ENCODE measurements around the gene PDXDC1.
A peak's percentile ranks its signal among the peaks of the same experiment; 100 is the strongest.
"Not testable (repeated sequence)": the region's sequence is repeated elsewhere in the genome, so short reads cannot be mapped to it uniquely, and the experiment has no call there.

Gene PDXDC1

DNA sequence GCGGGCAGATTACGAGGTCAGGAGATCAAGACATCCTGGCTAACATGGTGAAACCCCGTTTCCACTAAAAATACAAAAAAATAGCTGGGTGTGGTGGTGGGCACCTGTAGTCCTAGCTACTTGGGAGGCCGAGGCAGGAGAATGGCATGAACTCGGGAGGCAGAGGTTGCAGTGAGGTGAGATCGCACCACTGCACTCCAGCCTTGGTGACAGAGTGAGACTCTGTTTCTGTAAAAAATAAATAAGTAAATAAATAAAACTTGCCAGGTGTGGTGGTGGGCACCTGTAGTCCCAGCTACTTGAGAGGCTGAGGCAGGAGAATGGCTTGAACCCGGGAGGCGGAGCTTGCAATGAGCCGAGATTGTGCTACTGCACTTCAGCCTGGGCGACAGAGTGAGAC is 38.1 kb downstream of the PDXDC1 start:
- DNase-seq (ENCODE audit: low read depth) = not testable (repeated sequence)

DNA sequence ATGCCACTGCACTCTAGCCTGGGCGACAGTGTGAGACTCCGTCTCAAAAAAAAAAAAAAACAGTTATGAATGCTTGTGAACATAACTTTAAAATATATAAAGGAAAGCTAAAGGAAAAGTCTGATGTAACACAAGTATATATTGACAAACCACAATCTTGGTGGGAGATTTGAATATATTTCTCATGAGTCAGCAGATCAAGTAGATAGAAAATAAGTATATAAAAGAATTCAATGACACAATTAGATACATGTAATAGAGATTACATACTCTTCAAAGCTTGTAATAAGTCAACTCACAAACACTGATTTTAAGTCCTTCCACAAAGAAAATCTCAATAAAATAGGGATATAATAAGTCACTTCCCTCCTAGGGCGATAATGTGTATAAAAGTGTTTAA is 40.8 kb downstream of the PDXDC1 start:
- not testable (repeated sequence) for DNase-seq (ENCODE audit: low read depth)

DNA sequence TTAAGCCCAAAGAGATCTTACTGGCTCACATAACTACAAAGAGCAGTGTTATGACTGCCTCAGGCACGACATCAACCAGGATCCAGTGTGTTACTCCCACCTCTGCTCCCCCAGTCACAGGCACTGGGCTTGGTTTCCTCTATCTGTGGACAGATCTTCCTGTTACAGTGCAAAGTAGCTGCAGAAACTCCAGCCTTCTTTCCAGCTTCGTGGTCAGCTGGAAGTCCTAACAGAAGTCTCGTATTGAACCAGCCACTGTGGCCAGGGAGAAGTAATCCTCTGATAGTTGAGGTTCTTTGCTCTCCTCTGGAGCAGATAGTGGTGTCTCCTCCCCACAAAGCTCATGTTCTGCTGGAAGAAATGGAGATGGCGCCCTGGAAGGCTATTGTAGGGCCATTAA is 41.5 kb downstream of the PDXDC1 start:
- not testable (repeated sequence) for DNase-seq (ENCODE audit: low read depth)

DNA sequence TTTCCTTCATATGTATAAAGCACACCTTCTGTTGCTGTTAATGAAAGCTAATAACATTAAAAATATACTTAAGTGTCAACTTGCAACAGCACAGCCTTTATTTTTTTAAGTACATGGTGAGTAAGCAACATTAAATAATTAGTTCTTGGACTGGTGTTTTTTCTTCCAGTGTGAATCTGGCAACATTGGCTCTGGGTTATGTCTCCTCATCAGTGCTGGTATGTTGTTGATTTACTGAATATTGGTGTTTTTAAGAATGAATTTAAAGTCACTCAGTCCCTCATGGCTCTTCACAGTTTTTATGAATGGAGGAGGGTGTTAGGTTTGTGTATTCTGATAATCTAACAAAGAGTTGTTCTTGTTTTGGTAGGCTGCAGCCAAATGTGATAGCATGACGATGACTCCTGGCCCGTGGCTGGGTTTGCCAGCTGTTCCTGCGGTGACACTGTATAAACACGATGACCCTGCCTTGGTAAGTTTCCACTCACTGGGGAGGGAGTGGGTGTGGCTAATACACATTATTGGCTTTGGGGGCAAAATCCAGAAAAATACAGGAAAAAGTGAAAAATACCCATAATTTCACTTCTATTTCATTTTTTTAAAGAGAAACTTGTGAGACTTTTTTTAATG is 42.2 kb downstream of the PDXDC1 start:
- DNase-seq (ENCODE audit: low read depth) = not testable (repeated sequence)

DNA sequence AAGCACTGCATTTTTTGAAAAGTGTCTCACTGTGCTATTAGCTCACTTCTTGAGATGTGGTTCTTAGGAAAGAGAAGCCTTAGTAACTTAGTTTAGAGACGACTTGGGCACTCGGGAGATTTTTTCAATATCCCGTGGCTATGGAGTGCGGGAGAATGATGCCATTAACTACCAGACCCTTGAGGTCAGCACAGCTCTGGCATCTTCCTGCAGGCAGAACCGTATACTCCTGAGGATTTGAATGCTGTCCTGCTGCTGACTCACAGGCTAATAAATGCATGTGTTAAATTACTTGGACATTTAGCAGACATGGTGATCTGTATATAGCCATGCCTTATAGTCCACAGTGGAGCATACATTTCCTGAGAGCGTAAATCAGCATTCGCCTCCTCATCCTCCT is 46.6 kb downstream of the PDXDC1 start:
- DNase-seq (ENCODE audit: low read depth) = not testable (repeated sequence)

DNA sequence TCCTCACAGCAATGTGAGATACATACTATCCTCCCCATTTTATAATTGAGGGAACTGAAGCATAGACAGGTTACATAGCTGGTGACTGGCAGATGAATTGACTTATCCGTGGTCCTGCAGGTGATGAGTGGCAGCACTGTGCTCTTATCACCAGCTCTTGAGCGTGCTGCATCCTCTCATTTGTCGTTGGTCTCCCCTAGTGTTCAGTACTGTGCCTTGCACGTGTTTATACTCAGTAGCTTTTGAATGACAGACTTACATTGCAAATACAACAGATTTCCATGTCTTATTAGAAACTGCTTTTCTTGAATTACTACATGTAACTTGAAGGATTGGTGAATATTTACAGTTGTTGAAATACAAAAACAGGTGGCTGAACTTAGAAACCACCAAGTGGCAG is 47.4 kb downstream of the PDXDC1 start:
- peak; percentile 38 for DNase-seq (ENCODE audit: low read depth)

DNA sequence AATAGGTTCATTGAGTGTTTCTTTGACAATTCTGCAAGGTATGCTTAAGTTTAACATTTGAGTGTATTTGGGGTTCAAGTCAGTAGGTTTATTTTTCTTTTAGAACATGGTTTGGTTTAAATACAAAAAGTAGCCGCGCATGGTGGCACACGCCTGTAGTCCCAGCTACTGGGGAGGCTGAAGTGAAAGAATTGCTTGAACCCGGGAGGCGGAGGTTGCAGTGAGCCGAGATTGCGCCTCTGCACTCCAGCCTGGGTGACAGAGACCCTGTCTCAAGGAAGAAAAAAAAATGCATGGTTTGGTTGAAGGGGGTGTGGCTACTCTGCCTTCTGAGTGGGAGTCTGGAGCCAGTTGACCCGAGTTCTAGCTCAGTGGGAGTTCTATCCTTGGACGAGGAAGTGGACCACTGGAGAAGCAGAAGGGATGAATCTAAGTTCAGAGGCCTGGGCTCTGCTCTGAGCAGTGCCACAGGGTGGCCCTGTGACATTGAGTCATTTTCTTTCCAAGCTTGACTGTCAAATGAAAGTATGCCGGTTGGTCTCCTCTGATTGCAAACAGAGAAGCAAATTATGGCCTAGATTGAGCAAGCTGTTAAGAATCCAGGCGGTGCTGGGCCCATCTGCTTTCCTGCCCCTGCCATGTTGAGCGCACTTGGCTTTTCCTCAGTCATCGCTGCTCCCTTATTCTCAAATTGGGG is 48.7 kb downstream of the PDXDC1 start:
- DNase-seq (ENCODE audit: low read depth) = not testable (repeated sequence)

DNA sequence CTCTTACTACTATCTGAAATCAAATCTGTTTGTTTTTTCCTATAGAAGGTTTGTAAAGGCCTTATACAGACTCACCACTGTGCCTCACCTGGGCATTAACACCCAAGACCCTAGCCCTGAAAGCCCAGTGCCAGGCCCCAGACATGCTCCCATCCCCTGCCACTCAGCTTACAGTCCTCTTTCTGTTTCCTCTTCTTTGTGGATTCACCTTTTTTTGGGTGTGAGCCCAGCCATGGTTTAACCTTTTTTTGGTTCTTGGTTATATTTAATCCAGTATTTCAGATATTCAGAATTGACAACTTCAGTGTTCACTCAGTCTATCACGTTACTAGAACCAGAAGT is 50.0 kb downstream of the PDXDC1 start:
- not testable (repeated sequence) for DNase-seq (ENCODE audit: low read depth)

DNA sequence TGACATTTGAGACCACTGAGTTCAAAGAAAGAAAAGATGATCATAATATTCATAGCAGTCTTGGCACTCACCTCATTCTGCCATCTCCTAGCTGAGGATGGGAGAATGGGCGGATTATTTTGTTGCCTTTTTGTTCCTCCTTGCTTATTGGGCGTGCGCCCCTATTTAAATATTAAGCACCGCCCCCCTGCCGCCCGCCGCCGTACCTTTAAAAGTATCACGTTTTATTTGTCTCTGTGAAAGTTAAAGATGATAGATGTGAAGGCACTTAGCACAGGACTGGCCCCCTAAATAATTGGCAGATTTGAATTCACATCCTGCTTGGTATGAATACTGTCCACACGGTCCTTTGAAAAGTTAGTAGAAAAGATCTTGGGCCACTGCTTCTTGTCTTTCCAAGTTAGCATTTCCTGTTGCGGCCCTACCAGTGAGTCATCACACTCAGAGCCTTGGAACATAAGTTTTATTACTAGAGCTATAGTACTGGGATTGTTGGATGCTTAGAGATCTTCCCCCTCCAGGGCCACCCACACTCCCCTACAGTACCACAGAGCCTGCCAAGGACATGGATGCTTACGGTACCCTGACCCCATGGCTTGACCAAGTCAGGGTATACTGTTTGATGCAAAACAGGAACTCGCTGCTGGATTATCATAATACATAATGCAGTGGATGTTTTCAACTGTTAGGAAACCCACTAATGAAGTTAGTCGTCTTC is 50.6 kb downstream of the PDXDC1 start:
- not testable (repeated sequence) for DNase-seq (ENCODE audit: low read depth)

DNA sequence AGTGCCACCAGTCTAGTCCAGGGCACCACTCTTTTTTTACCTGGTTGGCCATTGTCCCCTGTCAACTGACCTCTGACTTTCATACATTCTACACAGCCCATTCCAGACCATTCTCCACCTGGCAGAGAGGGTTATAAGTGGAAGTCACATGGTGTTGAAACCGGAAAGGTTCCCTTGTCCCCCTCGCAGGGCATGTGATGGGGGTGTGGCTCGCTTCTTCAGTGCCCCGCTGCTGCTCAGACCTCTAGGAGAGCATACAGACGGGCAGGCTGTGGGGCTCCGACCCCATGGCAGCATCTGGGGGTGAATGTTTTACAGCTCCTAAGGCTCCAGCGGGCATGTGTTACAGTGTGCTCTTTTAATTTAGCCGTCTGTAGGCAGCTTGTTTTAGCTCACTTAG is 52.2 kb downstream of the PDXDC1 start:
- not testable (repeated sequence) for DNase-seq (ENCODE audit: low read depth)

DNA sequence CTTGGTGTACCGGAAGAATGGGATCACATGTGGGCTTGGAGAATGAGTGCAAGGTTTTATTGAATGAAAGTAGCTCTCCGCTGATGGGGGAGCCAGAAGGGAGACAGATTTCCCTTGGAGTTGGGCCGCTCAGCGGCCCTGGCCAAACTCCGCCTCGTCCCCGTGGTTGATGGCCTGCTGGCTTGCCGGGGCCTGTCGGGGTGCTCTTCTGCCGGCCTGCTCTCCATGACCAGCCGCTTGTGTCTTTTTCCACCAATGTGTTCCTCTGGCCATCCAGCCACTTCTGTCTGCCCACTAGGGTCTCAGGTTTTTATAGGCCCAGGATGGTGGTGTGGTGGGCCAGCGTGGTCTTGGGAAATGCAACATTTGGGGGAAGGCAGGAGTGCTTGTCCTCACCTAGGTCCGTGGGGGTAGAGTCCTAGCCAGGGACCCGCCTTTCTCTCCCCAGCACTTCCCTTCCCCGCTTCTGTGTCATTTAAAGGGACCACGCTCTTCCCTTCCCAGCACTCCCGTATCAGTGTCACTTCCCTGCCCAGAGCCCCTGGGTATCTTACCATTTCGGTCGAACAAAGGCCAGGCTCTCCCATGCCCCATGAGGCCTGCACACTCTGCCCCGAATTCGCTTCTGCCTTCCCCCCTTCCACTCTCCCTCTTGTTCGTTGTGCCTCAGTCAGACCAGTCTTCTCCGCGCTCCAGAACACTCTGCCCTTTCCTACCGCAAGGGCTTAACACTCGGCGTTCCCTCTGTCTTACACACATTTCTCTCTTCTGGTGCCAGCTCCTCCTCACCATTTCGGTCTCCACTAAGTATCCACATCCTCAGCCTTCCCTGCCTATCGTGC is 52.9 kb downstream of the PDXDC1 start:
- DNase-seq (ENCODE audit: low read depth) = not testable (repeated sequence)

DNA sequence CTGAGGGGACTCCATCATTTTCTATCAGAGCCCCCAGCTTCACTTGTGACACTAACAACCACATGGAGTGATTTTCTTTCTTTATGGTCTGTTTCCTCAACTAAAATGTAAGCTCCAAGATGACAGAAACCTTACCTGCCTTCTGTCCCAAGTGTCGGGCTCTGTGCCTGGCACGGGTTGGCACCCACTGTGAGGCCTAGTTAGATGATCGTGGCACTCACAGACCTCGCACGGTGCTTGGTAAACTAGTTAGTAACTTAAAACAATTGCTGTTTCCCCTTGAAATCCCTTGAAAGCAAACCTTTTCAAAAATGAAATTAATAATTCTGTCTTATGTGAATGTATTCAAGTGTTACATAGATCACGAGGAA is 53.5 kb downstream of the PDXDC1 start:
- not testable (repeated sequence) for DNase-seq (ENCODE audit: low read depth)

DNA sequence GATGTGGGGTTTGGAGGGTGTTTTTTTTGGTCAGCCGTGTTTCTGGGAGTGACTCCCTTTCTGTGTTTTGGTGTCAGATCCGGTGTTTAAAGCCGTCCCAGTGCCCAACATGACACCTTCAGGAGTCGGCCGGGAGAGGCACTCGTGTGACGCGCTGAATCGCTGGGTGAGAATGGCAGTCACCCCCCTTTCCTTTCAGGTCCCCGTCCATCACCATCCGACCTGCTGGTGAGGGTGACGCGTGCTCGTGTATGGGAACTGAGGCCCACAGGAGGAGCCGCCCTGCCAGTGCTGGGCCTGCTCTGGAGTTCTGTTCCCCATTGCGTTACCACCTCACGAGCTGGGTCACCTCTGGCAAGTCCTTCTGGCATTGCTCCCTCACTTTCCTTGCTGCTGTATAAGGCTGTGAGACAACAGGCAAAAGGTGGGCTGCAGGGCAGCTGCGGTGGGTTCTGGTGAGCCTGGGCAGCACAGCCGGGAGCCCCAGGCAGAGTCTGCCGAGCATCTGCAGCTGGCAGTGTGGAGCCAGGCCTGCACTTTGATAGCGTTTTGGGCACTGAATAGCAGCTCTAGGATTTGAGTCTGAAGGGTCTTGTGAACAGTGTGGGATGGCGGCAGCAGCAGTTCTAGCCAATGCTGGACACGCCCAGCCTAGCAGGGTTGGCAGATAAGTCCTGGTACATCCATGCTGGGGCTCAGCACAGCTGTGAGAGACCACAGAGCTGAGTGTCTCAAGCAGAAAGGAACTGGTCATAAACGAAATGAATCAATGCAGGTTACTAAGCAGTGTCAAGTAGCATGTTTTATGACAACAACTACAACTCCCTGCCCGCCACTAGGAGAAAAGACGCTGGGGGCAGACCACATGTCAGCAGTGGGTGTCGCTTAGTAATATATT is 54.2 kb downstream of the PDXDC1 start:
- not testable (repeated sequence) for DNase-seq (ENCODE audit: low read depth)

DNA sequence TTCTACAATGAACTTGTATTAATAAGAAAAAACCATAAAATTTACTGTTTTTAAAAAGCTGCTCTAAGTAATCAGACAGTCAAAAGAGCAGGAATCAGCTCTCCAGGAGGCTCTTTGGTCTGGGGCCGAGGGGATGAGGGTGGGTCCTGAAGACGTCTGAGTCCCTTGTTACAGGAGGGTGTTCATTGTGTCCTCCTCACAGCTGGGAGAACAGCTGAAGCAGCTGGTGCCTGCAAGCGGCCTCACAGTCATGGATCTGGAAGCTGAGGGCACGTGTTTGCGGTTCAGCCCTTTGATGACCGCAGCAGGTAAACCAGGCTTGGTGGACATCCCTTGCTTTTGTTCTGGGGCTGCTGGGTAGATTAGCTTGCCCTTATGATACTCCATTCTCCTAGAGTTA is 54.9 kb downstream of the PDXDC1 start:
- not testable (repeated sequence) for DNase-seq (ENCODE audit: low read depth)

DNA sequence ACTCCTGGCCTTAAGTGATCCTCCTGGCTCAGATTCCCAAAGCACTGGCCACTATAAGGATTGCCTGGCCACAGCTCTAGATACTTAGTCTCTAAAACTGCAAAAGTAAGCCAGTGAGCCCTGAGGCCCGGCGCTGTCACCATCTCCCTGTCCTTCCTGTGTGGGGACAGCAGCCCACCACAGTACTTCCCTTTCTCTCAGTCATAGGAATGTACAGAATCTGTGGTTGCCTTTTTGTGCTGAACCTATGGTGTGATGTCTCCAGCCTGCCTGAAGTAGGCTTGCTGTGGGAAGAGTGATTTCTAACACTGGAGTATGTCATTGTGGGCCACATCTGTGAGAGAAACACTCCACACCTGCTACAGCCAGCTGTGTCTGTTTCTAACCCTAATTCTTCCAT is 56.4 kb downstream of the PDXDC1 start:
- no peak for DNase-seq (ENCODE audit: low read depth)

DNA sequence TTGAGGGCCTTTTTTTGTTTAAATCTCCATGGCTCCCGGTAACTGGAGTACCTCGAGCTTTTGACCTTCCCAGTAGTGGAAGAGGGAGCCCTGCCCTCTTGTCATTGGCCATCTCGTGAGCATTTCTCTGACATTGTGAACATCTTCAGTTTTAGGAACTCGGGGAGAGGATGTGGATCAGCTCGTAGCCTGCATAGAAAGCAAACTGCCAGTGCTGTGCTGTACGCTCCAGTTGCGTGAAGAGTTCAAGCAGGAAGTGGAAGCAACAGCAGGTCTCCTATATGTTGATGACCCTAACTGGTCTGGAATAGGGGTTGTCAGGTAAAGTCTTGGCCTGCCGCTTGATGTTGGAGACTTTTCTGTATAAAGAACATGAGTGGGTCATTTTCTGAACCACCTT is 56.8 kb downstream of the PDXDC1 start:
- DNase-seq (ENCODE audit: low read depth) = no peak

DNA sequence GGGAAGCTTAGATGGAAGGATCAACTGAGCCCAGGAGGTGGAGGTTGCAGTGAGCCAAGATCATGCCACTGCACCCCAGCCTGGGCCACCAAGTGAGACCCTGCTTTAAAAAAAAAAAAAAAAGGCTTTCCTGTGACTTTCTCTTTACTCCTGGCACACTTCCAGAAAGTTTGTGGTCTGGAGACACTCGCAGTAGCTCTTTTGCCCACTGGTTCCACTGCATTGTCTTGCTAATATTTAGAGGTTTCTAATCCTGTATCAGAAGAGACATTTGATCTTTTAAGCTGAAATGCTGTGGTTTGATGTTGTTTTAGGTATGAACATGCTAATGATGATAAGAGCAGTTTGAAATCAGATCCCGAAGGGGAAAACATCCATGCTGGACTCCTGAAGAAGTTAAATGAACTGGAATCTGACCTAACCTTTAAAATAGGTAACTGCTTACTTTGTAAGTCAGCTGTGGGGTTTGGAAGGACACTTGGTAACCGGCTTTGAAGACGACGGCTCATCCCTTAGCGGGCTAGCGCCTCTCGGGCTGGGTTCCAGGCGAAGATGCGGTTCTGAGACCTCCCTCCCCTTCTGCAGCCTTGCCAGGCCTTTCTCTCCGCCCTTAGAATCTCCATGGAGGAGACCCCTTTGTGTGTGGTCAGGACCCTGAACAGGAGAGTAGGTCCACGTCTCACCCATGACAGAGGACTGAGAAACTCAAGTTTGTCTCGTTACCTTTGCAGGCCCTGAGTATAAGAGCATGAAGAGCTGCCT is 57.9 kb downstream of the PDXDC1 start:
- DNase-seq (ENCODE audit: low read depth) = no peak

DNA sequence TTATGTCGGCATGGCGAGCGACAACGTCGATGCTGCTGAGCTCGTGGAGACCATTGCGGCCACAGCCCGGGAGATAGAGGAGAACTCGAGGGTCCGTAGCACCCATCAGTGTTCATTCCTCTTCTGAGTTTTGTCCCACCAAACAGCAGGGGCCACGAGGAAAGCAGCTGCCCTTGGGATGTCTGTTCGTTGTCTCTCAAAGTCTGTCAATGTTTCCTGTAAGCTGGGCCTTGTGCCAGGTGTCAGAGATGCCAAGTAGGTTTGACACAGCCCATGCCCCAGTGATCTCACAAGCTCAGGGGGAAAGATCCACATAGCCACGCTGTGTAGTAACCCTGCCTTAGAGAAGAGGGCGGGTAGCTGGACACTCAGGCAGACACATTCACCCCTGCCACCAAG is 58.5 kb downstream of the PDXDC1 start:
- DNase-seq (ENCODE audit: low read depth) = no peak

DNA sequence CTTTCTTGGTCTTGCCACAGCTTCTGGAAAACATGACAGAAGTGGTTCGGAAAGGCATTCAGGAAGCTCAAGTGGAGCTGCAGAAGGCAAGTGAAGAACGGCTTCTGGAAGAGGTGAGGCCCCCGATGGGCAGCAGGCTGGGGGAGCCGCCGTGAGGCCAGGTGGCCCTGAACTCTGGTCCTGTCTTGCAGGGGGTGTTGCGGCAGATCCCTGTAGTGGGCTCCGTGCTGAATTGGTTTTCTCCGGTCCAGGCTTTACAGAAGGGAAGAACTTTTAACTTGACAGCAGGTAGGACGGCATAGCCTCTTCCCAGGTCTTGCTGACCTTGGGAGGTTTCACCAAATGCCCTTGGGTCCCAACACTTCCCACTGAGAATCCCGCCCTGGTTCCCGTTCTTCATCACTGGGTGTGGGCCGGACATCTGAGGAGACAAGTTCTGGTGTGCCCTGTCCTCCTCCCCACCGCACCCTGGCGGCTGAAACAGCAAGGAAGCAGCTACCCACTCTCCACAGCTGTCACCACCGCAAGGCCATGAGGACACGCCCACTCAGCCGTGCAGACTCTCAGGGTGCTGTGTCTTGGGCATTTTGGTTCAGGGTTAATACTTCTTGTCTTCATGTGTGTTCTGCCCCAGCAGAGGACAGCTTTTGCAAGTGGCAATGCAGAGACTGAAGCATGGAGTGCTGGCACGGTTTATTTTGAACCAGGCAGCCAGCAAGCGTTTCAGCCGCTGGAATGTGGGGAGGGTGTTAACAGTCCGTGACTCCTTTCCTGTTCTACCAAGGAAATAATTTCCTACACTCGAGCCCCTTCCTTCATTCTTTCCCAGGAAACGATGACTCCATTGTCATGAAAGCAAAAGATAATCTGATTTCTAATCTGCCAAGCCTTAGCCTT is 59.7 kb downstream of the PDXDC1 start:
- DNase-seq (ENCODE audit: low read depth) = no peak
